A673 (cell line): ENCODE measurements around the gene BSDC1. TPM values are rescaled to one million over a fixed set of nuclear protein-coding genes. Genes with fewer than 3 reads are reported as not detected.
A peak's percentile ranks its signal among the peaks of the same experiment; 100 is the strongest.

Experiments used
- BruUV-seq: library from RNA; stranded (reverse); fragments of 400-500 nt; replicated peaks from 2 replicates; lab custom pipeline; 2021; lab: Mats Ljungman, UMichigan
- CTCF ChIA-PET: fragments of 300-600 bp; sonication (Branson Sonifier 250); formaldehyde crosslinking; loops from one replicate; lab custom pipeline; 2022; ENCODE audit warnings: antibody characterized with exemption; lab: Charles Lee
- POLR2A ChIA-PET: fragments of 300-600 bp; sonication (Branson Sonifier 250); formaldehyde crosslinking; loops from one replicate; lab custom pipeline; 2022; ENCODE audit warnings: antibody characterized with exemption; ENCODE audit not compliant: low non-redundant PET; lab: Charles Lee
- DNase-seq: peaks from one replicate; pipeline ENCODE4 v3.0.0-alpha.2; 2015; ENCODE audit warnings: low spot score
- H3K27ac ChIP-seq: fragments of 200-600 bp; sonication (generic); 2 replicates; pipeline ENCODE4 v1.5.1; 2016; ENCODE audit warnings: mixed run types, low read depth, mild to moderate bottlenecking, mixed read lengths, antibody characterized with exemption, low read length; ENCODE audit not compliant: poor library complexity, severe bottlenecking
- H3K27me3 ChIP-seq: fragments of 200-600 bp; sonication (generic); replicated peaks from 2 replicates; pipeline ENCODE4 v1.6.1; 2017; ENCODE audit warnings: mixed run types, low read depth, mild to moderate bottlenecking, mixed read lengths, antibody characterized with exemption, low read length; ENCODE audit not compliant: insufficient read depth, poor library complexity
- H3K36me3 ChIP-seq: fragments of 200-600 bp; sonication (generic); 2 replicates; pipeline ENCODE4 v1.6.1; 2016; ENCODE audit warnings: mixed run types, mild to moderate bottlenecking, mixed read lengths, antibody characterized with exemption, low read length; ENCODE audit not compliant: insufficient read depth, poor library complexity, severe bottlenecking
- H3K4me1 ChIP-seq: fragments of 200-600 bp; sonication (generic); 2 replicates; pipeline ENCODE4 v1.6.1; 2017; ENCODE audit warnings: mixed run types, mild to moderate bottlenecking, mixed read lengths, antibody characterized with exemption, low read length; ENCODE audit not compliant: insufficient read depth, poor library complexity, severe bottlenecking
- H3K4me3 ChIP-seq: fragments of 200-600 bp; sonication (generic); 2 replicates; pipeline ENCODE4 v1.5.1; 2016; ENCODE audit warnings: low read depth, mixed run types, mild to moderate bottlenecking, mixed read lengths, low read length; ENCODE audit not compliant: poor library complexity, severe bottlenecking
- H3K9me3 ChIP-seq: fragments of 200-600 bp; sonication (generic); 2 replicates; pipeline ENCODE4 v1.6.1; 2016; ENCODE audit warnings: mixed run types, low read depth, mild to moderate bottlenecking, mixed read lengths, antibody characterized with exemption, low read length; ENCODE audit not compliant: poor library complexity, severe bottlenecking
- EZH2 ChIP-seq: fragments of 200-600 bp; sonication (generic); IDR thresholded peaks from 2 replicates; pipeline ENCODE4 v1.6.1; 2017; ENCODE audit warnings: borderline replicate concordance, low read depth, mild to moderate bottlenecking, mixed read lengths, antibody characterized with exemption, low read length; ENCODE audit not compliant: poor library complexity, severe bottlenecking
- intact Hi-C: fragments of 100-400 bp; cut with micrococcal nuclease; formaldehyde crosslinking; loops from one replicate; pipeline ENCODE4 v1.10.0; 2022; ENCODE audit not compliant: unreplicated experiment
- total RNA-seq: library from RNA; stranded (reverse); gene quantifications from 2 replicates; pipeline ENCODE4 v1.2.3, GENCODE V29; 2021
- TF ChIP-seq, protein P1 (sequence below): fragments of 300-800, 200-600 bp; sonication (generic); conservative IDR thresholded peaks from 2 replicates; pipeline ENCODE4 v1.5.1; 2017; ENCODE audit warnings: low read depth, mild to moderate bottlenecking, antibody characterized with exemption, low read length, moderate library complexity, mixed read lengths

The BSDC1 gene
- total RNA-seq, 1 experiment from 2014 or later: 48.0 TPM

DNA sequence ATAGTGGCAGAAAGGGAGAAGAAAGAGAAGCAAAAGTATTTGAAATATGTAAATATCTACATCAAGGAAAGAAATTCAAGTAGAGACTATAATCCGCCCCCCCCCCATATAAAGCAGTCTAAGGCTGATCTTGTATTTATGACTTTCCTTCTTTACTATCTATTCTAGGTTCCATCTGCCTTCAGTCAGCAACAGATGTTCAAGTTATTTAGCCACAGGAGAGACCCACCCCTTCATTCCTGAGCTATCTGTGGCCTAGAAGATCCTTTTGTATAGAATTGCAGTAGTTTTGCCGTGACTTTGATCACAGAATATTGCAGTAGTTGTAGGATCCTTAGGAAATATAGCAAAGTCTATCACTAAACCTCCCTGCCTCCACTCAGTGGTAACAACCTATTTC lies 10.7 kb upstream of the BSDC1 start:
- H3K4me1 ChIP-seq: no peaks in the 10 kb centered on the region
- H3K27ac ChIP-seq: no peak overlapping the region
- BruUV-seq: no TSS peak
- no peak for DNase-seq
- CTCF ChIA-PET: no interaction called here
- H3K4me3 ChIP-seq: no peak overlapping the region
- no peaks in the 10 kb centered on the region for H3K36me3 ChIP-seq
- no peaks in the 10 kb centered on the region for H3K27me3 ChIP-seq
- H3K9me3 ChIP-seq: no peaks in the 10 kb centered on the region
- TF ChIP-seq EZH2: no peak
- TF ChIP-seq, protein P1, sequence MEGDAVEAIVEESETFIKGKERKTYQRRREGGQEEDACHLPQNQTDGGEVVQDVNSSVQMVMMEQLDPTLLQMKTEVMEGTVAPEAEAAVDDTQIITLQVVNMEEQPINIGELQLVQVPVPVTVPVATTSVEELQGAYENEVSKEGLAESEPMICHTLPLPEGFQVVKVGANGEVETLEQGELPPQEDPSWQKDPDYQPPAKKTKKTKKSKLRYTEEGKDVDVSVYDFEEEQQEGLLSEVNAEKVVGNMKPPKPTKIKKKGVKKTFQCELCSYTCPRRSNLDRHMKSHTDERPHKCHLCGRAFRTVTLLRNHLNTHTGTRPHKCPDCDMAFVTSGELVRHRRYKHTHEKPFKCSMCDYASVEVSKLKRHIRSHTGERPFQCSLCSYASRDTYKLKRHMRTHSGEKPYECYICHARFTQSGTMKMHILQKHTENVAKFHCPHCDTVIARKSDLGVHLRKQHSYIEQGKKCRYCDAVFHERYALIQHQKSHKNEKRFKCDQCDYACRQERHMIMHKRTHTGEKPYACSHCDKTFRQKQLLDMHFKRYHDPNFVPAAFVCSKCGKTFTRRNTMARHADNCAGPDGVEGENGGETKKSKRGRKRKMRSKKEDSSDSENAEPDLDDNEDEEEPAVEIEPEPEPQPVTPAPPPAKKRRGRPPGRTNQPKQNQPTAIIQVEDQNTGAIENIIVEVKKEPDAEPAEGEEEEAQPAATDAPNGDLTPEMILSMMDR: no peak
- POLR2A ChIA-PET: no interaction called here
- intact Hi-C loops: loop anchor here (5.0 kb wide), 1 partner anchor 682 kb away; no protein-coding TSS in a partner anchor

DNA sequence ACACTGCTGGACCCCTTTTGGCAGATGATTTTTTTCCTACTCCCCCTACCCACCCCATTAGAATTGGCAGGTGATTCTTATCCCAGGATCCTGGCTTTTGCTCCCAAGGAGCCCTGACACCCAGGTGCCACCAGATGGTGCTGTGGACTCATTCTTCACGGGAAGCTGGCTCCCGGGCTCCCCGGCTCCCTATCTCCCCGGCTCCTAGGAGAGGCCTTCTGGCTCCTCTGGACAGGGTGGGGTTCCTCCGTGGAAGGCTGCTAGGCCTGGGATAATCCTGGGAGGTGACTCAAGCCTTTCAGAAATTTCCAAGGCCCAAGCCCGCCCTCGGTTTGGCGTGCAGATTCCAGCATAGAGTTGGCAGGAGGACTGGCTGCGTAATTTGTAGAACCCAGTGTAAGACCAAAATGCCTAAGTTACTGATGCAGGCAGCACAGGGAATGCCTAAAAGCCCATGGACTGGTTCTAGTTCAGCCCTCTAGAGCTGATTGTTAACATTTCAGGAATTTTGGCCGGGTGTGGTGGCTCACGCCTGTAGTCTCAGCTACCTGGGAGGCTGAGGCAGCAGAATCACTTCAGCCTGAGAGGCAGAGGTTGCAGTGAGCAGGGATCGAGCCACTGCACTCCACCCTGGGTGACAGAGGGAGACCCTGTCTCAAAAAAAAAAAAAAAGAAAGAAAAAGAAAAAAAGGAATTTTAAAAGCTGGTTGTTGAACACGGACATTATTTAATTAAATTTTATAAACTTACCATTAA lies 6.8 kb upstream of the BSDC1 start:
- no peak overlapping the region for H3K4me3 ChIP-seq
- H3K9me3 ChIP-seq: no peaks in the 10 kb centered on the region
- DNase-seq: peak; percentile 87
- intact Hi-C loops: loop anchor here (1.0 to 5.0 kb wide), 3 partner anchors 372 to 686 kb away; no protein-coding TSS in a partner anchor
- CTCF ChIA-PET: interaction anchor here (0.6 to 1.4 kb wide), 5 partner anchors 16 to 738 kb away, joined by 3 to 5 read pairs (median 5); no protein-coding TSS in a partner anchor
- no peaks in the 10 kb centered on the region for H3K36me3 ChIP-seq
- no peaks in the 10 kb centered on the region for H3K27me3 ChIP-seq
- BruUV-seq: no TSS peak
- POLR2A ChIA-PET: no interaction called here
- no peak overlapping the region for H3K27ac ChIP-seq
- TF ChIP-seq, protein P1: peak; percentile 92
- TF ChIP-seq EZH2: no peak
- no peaks in the 10 kb centered on the region for H3K4me1 ChIP-seq

DNA sequence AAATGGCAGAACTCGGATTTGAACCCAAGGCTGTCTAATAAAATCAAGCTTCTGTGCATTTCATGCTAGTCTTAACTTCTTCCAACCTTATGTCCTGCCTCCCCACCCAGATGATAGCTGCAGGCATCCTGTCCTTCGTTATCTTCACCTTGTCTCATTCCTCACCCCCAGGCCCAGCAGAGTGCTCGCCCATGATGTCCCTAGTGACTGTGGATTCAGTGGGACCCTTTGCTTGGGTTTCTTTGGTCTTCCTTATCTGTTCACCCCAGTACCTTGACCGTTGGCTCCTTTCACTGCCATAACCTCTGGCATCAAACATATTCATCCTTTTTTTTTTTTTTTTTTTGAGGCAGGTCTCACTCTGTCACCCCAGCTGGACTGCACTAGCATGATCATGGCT lies 5.6 kb upstream of the BSDC1 start:
- H3K27ac ChIP-seq: no peak overlapping the region
- TF ChIP-seq, protein P1: no peak
- TF ChIP-seq EZH2: no peak
- H3K4me3 ChIP-seq: no peak overlapping the region
- POLR2A ChIA-PET: no interaction called here
- BruUV-seq: no TSS peak
- no peaks in the 10 kb centered on the region for H3K27me3 ChIP-seq
- no peak for DNase-seq
- no peaks in the 10 kb centered on the region for H3K36me3 ChIP-seq
- intact Hi-C loops: loop anchor here (1.0 to 5.0 kb wide), 3 partner anchors 373 to 687 kb away; no protein-coding TSS in a partner anchor
- no peaks in the 10 kb centered on the region for H3K4me1 ChIP-seq
- CTCF ChIA-PET: interaction anchor here (0.7 kb wide), 1 partner anchor 49 kb away, joined by 6 read pairs; no protein-coding TSS in a partner anchor
- H3K9me3 ChIP-seq: no peaks in the 10 kb centered on the region
